ENCODE measurements around the gene HMGCL. TPM values are rescaled to one million over a fixed set of nuclear protein-coding genes. Genes with fewer than 3 reads are reported as not detected.
A peak's percentile ranks its signal among the peaks of the same experiment; 100 is the strongest.

HMGCL gene
- total and polyA plus RNA-seq, 2 of the 13 experiments (the other 11 are each of a cell fraction or from before 2014, with no cell fraction given) = 21.3 to 41.4 TPM

DNA sequence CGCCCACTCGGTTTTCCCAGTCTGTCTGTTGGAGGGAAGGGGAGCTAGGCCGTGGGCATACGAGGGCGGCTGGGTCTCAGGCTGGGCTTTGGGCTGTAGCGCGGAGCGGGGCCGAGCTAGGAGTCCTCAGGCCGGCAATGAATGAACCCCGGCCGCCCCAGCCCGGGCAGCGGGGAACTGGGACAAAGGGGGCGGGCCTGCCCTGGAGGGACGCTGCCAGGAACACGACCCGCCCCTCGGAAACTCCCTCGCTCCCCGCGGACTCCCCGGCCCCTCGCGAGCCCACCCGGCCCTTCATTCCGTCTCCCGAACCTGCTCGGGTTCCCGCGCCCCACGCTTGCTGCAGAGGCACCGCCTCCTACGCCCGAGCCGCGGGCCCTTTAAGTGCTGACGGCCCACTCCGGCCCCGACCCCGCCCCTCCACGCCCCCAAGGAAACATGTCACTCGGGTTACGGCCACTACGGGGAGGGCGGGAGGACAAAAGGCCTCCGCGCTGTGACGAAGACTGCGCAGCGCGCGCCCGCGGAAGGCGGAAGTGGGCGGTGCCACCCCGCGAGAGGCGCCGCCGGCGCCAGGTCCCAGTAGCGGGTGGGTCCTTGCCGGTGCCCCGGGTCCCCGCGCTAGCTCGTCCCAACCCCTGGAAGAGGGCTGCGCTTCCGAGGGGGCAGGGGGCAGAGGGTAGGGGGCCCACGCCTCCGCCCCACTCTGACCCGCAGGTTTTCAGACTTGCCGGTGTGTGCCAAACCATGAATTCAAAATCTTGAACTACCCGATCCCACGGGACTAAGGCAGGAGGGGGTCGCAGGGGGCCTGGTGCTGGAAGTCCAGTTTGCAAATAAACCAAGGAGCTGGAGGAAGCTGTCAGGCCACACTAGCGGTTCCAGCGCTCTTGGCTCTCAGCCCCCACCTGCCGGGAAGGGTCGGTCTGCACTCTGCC lies 24.6 kb downstream of the HMGCL start, which contains the start of gene GALE (continued):
- TF ChIP-seq, protein P1, sequence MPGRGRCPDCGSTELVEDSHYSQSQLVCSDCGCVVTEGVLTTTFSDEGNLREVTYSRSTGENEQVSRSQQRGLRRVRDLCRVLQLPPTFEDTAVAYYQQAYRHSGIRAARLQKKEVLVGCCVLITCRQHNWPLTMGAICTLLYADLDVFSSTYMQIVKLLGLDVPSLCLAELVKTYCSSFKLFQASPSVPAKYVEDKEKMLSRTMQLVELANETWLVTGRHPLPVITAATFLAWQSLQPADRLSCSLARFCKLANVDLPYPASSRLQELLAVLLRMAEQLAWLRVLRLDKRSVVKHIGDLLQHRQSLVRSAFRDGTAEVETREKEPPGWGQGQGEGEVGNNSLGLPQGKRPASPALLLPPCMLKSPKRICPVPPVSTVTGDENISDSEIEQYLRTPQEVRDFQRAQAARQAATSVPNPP (CRISPR knock-in tag; IDR thresholded peaks at IDR 0.05) = peak; percentile 7; the same call in 1 of the 2 replicates
- TF ChIP-seq SRSF1 (optimal IDR thresholded peaks at IDR 0.05; ENCODE audit: low read depth, low read length) (no peak), ZNF274 (CRISPR knock-in tag; IDR thresholded peaks at IDR 0.05) (peak; percentile 74), PHF21A (CRISPR knock-in tag; IDR thresholded peaks at IDR 0.05) (peak; percentile 51; the same call in 1 of the 2 replicates), RBM39 (IDR thresholded peaks at IDR 0.05; ENCODE audit: low read depth, low read length, poor library complexity, severe bottlenecking) (no peak), MIXL1 (CRISPR knock-in tag; IDR thresholded peaks at IDR 0.05) (0 out of 2 replicates have a peak, but pooled peaks have one; percentile 17), SMAD3 (CRISPR knock-in tag; IDR thresholded peaks at IDR 0.05) (peak; percentile 65; the same call in 1 of the 2 replicates), HNRNPUL1 (IDR thresholded peaks at IDR 0.05; ENCODE audit: low read depth, low read length) (peak; percentile 60; the same call in 1 of the 2 replicates), SMAD1 (CRISPR knock-in tag; IDR thresholded peaks at IDR 0.05; ENCODE audit: borderline replicate concordance, low read depth) (0 out of 2 replicates have a peak, but pooled peaks have one; percentile 30), NFKB2 (CRISPR knock-in tag; IDR thresholded peaks at IDR 0.05; ENCODE audit: borderline replicate concordance) (no peak), JARID2 (CRISPR knock-in tag; IDR thresholded peaks at IDR 0.05; ENCODE audit: insufficient replicate concordance) (no peak), ESRRA (CRISPR knock-in tag; IDR thresholded peaks at IDR 0.05; ENCODE audit: low read depth) (no peak), TCF12 (IDR thresholded peaks at IDR 0.05) (no peak), TCF12 (CRISPR knock-in tag; IDR thresholded peaks at IDR 0.05) (0 out of 2 replicates have a peak, but pooled peaks have one; percentile 15), ZBTB21 (CRISPR knock-in tag; IDR thresholded peaks at IDR 0.05) (no peak), ZNF484 (CRISPR knock-in tag; IDR thresholded peaks at IDR 0.05; ENCODE audit: borderline replicate concordance, low read depth) (no peak)
- TF ChIP-seq, protein P2, sequence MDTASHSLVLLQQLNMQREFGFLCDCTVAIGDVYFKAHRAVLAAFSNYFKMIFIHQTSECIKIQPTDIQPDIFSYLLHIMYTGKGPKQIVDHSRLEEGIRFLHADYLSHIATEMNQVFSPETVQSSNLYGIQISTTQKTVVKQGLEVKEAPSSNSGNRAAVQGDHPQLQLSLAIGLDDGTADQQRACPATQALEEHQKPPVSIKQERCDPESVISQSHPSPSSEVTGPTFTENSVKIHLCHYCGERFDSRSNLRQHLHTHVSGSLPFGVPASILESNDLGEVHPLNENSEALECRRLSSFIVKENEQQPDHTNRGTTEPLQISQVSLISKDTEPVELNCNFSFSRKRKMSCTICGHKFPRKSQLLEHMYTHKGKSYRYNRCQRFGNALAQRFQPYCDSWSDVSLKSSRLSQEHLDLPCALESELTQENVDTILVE (CRISPR knock-in tag; IDR thresholded peaks at IDR 0.05) = peak; percentile 73
- TF ChIP-seq, protein P3, sequence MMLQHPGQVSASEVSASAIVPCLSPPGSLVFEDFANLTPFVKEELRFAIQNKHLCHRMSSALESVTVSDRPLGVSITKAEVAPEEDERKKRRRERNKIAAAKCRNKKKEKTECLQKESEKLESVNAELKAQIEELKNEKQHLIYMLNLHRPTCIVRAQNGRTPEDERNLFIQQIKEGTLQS (CRISPR knock-in tag; IDR thresholded peaks at IDR 0.05) = no peak
- TF ChIP-seq, protein P4, sequence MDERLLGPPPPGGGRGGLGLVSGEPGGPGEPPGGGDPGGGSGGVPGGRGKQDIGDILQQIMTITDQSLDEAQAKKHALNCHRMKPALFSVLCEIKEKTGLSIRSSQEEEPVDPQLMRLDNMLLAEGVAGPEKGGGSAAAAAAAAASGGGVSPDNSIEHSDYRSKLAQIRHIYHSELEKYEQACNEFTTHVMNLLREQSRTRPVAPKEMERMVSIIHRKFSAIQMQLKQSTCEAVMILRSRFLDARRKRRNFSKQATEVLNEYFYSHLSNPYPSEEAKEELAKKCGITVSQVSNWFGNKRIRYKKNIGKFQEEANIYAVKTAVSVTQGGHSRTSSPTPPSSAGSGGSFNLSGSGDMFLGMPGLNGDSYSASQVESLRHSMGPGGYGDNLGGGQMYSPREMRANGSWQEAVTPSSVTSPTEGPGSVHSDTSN (CRISPR knock-in tag; IDR thresholded peaks at IDR 0.05) = 0 out of 2 replicates have a peak, but pooled peaks have one; percentile 17
- TF ChIP-seq, protein P5, sequence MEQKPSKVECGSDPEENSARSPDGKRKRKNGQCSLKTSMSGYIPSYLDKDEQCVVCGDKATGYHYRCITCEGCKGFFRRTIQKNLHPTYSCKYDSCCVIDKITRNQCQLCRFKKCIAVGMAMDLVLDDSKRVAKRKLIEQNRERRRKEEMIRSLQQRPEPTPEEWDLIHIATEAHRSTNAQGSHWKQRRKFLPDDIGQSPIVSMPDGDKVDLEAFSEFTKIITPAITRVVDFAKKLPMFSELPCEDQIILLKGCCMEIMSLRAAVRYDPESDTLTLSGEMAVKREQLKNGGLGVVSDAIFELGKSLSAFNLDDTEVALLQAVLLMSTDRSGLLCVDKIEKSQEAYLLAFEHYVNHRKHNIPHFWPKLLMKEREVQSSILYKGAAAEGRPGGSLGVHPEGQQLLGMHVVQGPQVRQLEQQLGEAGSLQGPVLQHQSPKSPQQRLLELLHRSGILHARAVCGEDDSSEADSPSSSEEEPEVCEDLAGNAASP (CRISPR knock-in tag; IDR thresholded peaks at IDR 0.05; ENCODE audit: borderline replicate concordance) = peak; percentile 49
- TF ChIP-seq, protein P6, sequence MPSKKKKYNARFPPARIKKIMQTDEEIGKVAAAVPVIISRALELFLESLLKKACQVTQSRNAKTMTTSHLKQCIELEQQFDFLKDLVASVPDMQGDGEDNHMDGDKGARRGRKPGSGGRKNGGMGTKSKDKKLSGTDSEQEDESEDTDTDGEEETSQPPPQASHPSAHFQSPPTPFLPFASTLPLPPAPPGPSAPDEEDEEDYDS (CRISPR knock-in tag; IDR thresholded peaks at IDR 0.05) = peak; percentile 98
- TF ChIP-seq, protein P7, sequence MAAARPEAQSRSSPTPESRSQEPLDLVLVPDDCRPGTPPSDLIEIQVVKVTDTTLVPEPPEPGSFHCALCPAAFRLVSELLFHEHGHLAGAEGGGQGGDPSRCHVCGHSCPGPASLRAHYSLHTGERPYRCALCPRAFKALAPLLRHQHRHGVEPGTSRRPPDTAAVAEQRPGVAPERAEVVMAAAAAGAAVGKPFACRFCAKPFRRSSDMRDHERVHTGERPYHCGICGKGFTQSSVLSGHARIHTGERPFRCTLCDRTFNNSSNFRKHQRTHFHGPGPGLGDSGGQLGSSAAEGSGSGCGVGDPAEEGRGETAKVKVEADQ (CRISPR knock-in tag; IDR thresholded peaks at IDR 0.05; ENCODE audit: borderline replicate concordance) = peak; percentile 80; the same call in 1 of the 2 replicates
